ENCODE measurements around the gene ARHGEF10L.

ARHGEF10L gene

GRCh38 chr1:17632106-17632505 lies 92.6 kb downstream of the ARHGEF10L start:
- DNase-seq (ENCODE audit: low read depth, low spot score): no peak

GRCh38 chr1:17632541-17633184 lies 93.2 kb downstream of the ARHGEF10L start:
- DNase-seq (ENCODE audit: low read depth, low spot score): no peak

- DNase-seq (ENCODE audit: low read depth, low spot score): no peak
Measured at GRCh38 chr1:17633654-17634053, 94.2 kb downstream of the ARHGEF10L start.

- no peak for DNase-seq (ENCODE audit: low read depth, low spot score)
Measured at GRCh38 chr1:17635276-17635675, 95.8 kb downstream of the ARHGEF10L start.

GRCh38 chr1:17635811-17636210 lies 96.3 kb downstream of the ARHGEF10L start:
- no peak for DNase-seq (ENCODE audit: low read depth, low spot score)

GRCh38 chr1:17636612-17637011 lies 97.1 kb downstream of the ARHGEF10L start:
- DNase-seq (ENCODE audit: low read depth, low spot score): no peak

- DNase-seq (ENCODE audit: low read depth, low spot score): no peak
Measured at GRCh38 chr1:17637055-17637454, 97.6 kb downstream of the ARHGEF10L start.

GRCh38 chr1:17639703-17640340 lies 100.3 kb downstream of the ARHGEF10L start:
- DNase-seq (ENCODE audit: low read depth, low spot score): no peak

- DNase-seq (ENCODE audit: low read depth, low spot score): no peak
Measured at GRCh38 chr1:17640393-17640792, 100.9 kb downstream of the ARHGEF10L start.

- no peak for DNase-seq (ENCODE audit: low read depth, low spot score)
Measured at GRCh38 chr1:17640975-17641374, 101.5 kb downstream of the ARHGEF10L start.

GRCh38 chr1:17642169-17642568 lies 102.7 kb downstream of the ARHGEF10L start:
- no peak for DNase-seq (ENCODE audit: low read depth, low spot score)

- no peak for DNase-seq (ENCODE audit: low read depth, low spot score)
Measured at GRCh38 chr1:17642943-17643342, 103.4 kb downstream of the ARHGEF10L start.

- DNase-seq (ENCODE audit: low read depth, low spot score): no peak
Measured at GRCh38 chr1:17643861-17644703, 104.6 kb downstream of the ARHGEF10L start.

GRCh38 chr1:17645068-17645911 lies 105.8 kb downstream of the ARHGEF10L start:
- no peak for DNase-seq (ENCODE audit: low read depth, low spot score)

- no peak for DNase-seq (ENCODE audit: low read depth, low spot score)
Measured at GRCh38 chr1:17646444-17647280, 107.2 kb downstream of the ARHGEF10L start.

GRCh38 chr1:17648457-17649145 lies 109.1 kb downstream of the ARHGEF10L start:
- no peak for DNase-seq (ENCODE audit: low read depth, low spot score)

GRCh38 chr1:17649371-17650106 lies 110.0 kb downstream of the ARHGEF10L start:
- DNase-seq (ENCODE audit: low read depth, low spot score): no peak

- DNase-seq (ENCODE audit: low read depth, low spot score): no peak
Measured at GRCh38 chr1:17653276-17653675, 113.8 kb downstream of the ARHGEF10L start.

GRCh38 chr1:17653728-17654351 lies 114.3 kb downstream of the ARHGEF10L start:
- DNase-seq (ENCODE audit: low read depth, low spot score): no peak

All from activated CD4-positive, CD25-positive, alpha-beta regulatory T cell treated with anti-CD3 and anti-CD28 coated beads, Interleukin-2, amount 50 U/mL, for 16 hours (primary cell).